Activated CD4-positive, alpha-beta T cell treated with anti-CD3 and anti-CD28 coated beads, Interleukin-2, Interleukin-6, amounts not matched to agents 100 ng/mL and 50 ng/mL, durations not matched to agents 16 hours and 8 hours (primary cell): Measurements from ENCODE around the gene COL5A1.

Experiments
- DNase-seq: peaks from one replicate; pipeline ENCODE4 v3.0.0-alpha.2; 2020

Gene COL5A1

GRCh38 chr9:134748591-134748990 lies 107.0 kb downstream of the COL5A1 start:
- no peak for DNase-seq

DNA sequence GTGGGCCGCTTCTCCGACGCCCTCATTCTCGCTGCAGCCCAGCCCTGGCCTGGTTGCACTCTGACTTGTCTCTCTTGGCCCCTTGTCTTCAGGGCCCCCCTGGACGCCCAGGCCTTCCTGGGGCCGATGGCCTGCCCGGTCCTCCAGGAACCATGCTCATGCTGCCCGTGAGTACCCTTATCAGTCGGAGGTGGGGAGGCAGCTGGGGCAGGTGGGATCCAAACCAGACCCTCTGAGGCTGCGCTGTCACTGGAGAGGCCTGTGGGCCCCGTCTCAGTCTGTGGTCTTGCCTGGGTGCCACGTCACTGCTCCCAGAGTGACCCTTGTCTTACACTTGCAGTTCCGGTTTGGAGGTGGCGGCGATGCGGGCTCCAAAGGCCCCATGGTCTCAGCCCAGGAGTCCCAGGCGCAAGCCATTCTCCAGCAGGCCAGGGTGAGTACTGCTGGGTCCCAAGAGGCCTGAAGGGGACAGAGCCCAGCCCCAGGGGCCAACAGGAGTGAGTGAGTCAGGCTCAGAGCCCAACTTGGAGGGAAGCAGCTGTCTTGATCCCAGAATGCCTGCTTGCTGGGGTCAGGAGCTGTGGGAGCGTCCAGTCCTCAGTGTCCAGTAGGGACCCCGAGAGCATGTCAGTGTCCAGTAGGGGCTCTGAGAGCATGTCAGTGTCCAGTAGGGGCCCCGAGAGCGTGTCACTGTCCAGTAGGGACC lies 109.0 kb downstream of the COL5A1 start:
- DNase-seq = no peak

DNA sequence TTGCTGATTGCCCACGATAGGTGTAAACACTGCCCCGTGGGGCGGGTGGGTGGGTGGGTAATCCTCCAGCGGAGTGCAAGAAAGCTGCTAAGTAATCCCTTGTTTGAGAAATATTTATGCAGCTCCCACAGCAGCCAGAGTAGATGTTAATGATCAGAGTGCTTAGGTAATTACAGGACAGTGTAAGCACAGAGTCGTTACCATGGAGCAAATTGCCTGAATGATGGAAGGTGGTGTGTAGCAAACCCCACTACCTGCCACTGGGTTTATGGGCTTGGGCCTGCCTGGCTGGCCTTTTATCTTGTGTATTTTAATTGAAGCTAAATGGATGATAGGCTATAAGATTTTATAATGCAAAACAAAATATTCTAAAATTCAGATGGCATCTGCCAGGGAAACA lies 110.0 kb downstream of the COL5A1 start:
- DNase-seq = no peak

DNA sequence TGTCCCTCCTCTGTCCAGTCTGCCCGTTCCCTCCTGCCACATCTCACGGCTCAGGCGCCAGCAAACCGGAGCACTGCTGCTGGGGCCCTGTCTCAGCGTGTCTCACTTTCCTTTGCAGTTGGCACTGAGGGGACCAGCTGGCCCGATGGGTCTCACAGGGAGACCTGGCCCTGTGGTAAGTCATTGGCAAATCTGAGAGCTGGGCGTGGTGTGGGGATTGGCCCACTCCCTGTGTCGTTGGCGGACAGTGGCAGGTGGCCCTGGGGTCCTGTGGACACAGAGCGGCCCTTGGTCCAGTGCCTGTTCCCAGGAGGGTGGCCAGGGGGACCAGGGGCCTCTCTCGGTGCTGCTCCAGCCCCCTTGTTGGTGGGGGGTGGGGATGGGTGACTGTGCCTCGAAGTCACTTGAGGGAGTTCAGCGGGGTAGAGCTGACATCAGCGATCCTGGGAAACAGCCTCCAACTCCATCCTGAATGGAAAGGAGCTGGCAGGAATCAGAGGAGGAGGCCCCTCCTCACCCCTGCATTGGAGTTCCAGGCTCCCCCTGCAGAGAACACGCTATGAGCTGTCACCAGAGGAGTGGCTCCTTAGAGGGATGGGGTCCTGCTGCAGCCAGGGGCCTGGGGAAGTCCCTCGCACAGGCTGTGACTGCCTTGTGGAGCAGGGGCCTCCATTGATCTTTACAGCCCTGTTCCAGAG lies 111.0 kb downstream of the COL5A1 start:
- DNase-seq = no peak

GRCh38 chr9:134753191-134753590 lies 111.6 kb downstream of the COL5A1 start:
- DNase-seq = no peak

DNA sequence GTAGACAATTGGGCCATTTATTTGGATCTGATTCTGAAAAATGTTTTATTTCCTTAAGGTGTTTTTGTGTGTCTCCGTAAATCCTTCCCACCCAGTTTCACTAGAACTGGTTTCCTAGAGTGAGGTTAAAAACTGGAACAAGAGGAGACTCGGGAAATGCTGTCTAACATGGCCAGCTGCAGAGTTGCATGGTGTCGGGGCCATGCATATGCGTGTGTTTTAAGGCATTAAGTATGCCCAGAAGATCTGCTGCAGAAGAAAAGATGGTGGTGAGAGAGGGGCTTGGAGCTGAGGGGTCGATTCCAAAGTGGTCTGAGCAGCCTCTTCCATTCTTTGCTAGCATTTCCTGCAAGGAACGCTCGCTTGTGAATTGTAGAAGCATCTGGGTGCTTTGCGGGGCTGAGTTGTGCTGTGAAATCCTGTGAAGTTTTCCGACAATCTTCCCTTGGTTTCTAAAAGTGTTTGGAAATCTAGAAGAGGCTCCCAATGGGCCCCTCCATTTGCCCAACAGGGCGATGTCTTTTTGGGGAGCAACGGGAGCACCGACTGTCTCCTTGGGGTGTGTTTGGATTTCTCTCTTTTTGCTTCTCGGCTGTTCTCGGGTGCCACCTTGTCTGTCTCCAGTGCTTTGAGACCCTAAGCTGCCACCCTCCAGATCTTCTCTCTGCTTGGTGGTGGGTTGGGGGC lies 113.8 kb downstream of the COL5A1 start:
- no peak for DNase-seq

GRCh38 chr9:134756098-134756497 lies 114.5 kb downstream of the COL5A1 start:
- DNase-seq = no peak

GRCh38 chr9:134757216-134757975 lies 115.8 kb downstream of the COL5A1 start:
- no peak for DNase-seq

- no peak for DNase-seq
Measured at GRCh38 chr9:134758949-134759607, 117.5 kb downstream of the COL5A1 start.

DNA sequence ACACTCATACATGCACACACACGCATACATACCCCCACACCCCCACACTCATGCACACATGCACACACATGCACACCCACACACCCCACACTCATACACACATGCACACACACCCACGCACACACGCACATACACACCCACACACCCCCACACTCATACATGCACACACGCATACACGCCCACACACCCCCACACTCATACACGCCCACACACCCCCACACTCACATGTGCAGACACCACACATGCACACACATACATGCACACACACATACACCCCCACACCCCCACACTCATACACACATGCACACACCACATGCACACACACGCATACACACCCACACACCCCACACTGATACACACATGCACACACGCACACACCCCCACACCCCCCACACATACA lies 118.3 kb downstream of the COL5A1 start:
- no peak for DNase-seq

DNA sequence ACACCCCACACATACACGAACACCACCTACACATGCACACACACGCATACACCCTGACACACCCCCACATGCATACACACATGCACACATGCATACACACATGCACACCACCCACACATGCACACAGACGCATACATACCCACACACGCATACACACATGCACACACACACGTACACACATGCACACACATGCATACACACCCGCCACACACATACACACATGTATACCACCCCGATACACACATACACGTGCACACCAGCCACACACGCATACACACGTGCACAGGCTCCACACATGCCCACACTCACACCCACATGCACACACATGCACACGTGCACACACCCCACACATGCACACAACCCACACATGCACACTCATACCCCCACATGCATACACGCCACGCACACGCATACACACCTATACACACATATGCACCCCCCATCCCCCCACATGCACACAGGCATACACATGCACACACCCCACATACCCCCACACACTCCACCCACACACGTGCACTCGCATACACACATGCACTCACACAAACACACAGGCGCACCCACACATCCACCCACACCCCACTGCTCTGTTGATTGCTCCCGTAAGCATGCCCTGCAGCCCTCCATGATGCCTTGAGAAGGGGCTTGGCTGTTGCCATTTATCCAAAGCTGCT lies 119.3 kb downstream of the COL5A1 start:
- no peak for DNase-seq

DNA sequence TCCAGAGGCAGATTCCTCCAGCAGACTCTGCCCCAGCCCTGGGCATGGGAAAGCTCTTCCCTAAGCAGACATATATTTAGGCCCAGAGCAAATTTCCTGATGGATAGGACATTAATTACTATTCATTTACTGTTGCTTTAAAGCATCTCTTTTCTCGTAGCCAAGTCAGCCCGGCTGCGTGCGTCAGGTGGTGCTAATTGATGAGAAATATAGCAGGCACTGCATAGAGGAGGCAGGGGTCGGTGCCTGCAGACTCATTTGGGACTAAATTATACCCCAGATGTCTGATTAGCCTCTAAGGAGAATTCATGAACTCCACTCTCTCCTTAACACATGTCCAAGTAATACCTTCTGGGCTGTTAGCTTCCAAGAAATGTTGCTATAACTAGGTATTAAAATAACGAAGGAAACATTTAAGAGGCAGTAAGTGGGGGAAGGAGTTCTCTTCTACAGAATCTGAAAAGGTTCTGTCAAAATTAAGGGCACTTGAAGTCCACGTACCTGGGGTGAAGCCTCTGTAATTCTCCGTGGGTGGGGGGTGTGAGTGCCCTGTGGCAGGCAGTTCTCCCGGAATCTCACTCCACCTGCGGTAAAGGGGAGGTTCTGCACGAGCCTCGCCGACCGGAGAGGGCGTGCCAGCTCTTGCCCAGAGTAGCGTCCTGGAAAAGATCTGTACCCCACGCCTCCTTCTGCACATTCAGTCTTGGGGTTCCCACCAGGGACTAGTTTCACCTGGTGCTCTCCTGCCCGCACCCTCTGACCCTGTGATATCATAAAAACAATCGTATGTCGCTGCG lies 123.1 kb downstream of the COL5A1 start:
- DNase-seq = no peak

DNA sequence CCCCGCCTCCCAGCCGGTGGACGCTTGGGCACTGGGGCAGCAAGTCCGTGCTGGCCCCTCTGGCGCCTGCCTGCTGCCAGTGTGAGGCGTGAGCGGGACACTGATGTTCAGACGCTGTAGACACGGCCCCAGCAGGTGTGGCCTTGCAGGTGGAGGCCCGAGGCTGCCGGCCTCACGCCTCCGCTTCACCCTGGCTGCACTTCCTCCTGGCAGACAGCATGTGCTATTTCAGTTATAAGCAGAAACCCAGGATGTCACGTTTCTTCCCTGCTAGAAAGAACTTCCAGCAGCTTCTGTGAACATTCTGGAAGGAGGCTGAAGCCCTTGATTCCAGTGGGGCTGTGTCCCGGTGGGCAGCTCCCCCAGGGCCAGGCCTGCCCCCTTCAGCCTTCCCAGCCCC lies 124.2 kb downstream of the COL5A1 start:
- DNase-seq = no peak

- no peak for DNase-seq
Measured at GRCh38 chr9:134766587-134766986, 125.0 kb downstream of the COL5A1 start.

DNA sequence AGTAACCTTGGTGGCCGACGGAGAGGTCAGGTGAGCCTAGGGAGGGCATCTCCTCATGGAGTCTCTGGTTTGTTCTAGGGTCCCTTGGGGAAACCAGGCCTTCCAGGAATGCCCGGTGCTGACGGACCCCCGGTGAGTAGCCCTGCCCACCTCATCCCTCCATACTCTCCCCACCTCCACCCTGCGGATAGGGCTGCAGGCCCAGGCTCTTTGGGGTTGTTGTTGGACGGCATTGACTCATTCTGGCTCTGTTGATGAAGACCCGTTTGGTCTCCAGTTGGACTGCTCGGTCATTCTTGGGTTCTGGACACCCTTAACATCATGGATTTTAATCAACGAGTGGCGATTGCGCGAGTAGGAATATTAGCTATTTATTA lies 126.7 kb downstream of the COL5A1 start:
- no peak for DNase-seq

- no peak for DNase-seq
Measured at GRCh38 chr9:134768709-134769351, 127.2 kb downstream of the COL5A1 start.

DNA sequence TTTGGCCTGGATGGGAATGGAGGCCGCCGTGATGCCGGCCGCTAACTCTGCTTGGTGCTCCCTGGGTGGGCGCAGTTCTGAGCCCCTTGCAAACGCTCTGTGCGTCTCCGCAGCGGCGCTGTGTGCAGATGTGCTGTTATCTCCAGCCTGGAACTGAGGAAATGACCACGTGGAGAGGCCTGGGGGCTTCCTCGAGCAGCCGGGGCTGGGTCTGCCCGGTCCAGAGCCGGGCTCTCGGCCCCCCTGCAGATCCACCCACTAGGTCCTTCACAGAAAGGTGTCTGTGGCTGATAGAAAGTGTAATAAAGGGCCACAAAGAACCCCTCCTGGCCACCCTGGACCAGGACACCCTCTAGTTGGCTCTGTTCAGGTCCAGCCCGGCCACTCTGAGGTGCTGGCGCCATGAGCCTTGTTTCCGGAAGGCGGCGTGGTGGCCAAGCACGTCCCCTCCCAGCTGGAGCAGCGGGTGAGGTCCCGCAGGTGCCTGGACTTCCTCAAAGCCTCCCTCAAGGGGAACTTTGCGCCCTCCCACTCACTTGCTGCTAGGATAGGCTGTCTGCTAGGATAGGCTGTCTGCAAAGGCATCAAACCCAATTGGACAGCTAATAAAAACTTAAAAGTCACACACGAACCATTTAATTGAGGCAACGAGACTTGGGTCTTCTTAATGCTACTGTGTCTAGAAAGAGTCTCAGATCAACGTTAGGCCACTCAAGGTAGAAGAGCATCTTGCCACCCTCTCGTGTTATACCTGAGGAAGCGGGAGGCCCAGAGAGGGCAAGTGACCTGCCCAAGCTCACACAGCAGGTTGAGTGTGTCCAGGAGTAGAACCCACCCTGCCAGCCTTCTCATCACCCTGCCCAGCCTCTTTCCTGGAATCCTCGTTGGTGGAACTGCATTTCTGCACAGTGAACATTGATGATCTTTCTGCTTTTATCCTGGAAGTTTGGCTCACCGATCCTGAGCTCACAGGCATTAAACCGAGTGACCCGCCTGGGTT lies 129.7 kb downstream of the COL5A1 start:
- no peak for DNase-seq

DNA sequence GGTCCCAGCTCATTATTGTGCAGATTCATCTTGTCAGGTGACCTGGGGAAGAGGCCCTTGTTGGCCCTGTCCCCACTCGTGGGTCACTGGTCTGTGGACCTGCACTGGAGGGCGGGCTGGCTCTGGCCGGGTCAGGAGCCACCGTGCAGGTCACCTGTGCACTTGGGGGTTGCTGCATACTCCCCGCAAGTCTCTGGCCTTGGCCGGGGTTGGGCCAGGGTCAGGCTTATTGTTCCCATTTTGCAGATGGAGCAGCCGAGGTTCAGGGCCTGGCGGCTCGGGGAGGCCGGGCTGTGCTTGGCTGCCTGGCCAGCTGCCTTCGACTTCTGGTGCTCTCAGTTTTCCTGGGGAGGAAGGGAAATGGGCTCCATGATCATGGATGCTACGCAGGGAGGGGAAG lies 130.7 kb downstream of the COL5A1 start:
- DNase-seq = no peak

GRCh38 chr9:134773842-134774241 lies 132.2 kb downstream of the COL5A1 start:
- DNase-seq = no peak

- DNase-seq = no peak
Measured at GRCh38 chr9:134774410-134774809, 132.8 kb downstream of the COL5A1 start.
